ENCODE measurements around the gene NEUROG3.
"Not testable (repeated sequence)": the region's sequence is repeated elsewhere in the genome, so short reads cannot be mapped to it uniquely, and the experiment has no call there.

Gene NEUROG3

DNA sequence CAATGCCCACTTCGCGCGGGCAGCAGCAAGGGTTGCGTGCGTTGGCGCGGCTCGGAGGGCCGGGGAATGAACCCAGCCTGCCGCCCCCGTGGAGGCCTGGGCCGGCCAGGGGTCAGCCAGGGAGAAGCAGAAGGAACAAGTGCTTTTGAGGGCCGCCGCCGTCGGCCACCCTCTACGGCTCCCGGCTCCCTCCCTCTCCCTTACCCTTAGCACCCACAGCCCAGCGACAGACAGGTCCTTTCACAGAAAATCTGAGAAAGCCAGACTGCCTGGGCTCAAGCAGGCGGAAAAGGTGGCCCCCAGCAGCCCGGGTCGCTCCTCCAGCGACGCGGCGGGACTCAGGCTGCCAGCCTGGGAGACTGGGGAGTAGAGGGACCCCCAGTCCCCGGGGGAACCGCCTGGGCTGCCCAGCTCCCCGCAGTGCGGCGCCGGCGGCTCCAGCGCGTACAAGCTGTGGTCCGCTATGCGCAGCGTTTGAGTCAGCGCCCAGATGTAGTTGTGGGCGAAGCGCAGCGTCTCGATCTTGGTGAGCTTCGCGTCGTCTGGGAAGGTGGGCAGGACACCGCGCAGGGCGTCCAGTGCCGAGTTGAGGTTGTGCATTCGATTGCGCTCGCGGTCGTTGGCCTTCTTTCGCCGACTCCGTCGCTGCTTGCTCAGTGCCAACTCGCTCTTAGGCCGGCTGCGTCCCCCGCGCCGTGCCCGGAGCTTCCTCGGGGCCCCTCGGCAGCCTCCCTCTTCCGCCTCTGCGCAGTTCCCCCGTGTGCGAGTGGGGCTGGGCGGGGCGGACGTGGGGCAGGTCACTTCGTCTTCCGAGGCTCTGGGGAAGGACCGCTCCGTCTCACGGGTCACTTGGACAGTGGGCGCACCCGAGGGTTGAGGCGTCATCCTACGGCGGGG, 815 bp downstream of the NEUROG3 start:
- DNase-seq (ENCODE audit: low read depth, low spot score): no peak

DNA sequence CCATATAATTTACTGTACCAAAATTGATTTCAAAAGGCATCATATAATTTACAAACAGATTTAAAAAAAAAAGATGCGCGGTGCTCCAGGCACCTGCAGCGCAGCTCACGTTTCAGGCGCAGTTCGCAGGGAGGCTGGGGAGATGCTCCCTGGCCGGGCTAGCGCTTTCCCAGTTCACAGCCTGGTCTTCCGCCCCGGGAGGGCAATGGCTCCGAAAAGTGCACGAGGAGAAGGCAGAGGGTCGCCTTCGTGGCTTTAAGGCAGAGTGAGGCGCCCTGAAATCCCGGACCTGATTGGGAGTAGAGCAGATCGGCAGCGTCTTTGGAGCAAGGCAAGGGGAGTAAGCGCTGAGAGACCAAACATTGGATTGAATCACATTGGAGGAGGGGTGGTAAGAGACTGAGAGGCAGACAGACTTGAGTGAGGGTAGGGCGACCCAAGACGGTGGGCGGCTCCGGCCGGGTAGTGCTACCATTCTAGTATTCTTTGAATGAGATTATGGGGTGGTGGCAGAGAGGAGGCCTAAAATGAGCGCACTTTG, 1.5 kb downstream of the NEUROG3 start:
- DNase-seq (ENCODE audit: low read depth, low spot score): no peak

DNA sequence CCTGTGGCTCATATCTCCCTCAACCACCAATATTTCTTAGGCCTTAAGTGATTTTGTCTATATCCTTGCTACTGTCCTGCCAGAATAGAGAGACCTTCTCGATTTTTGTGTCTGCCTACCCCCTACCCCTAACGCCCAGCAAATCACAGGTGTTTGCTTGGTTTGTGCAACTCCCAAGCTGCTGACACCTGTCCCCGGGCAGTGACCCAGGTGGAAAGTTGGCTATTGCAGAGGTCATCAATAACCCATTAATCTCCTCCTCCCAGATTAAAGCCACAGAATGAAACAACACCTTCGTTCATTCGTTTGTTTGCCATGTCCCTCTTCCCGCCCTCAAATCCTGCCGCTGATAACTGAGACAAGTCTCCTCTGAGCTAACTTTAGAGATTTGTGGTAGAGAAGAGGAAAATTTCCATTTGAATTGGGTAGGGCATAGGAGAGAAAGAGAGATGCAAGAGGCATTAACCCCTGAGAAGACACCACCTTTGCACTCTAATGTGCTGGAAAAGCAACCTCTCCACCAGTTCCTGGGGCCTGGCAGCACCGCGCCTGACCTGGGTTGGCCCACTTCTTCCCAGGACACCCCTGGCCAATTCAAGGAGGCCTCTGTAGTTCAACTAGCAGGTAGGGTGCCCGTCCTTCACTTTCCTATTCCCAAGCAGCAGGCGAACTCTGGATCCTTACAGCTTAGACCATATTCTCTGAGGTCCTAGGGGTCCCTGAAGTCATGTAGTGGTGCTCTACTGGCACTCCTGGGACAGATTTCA, 3.0 kb downstream of the NEUROG3 start:
- no peak for DNase-seq (ENCODE audit: low read depth, low spot score)

DNA sequence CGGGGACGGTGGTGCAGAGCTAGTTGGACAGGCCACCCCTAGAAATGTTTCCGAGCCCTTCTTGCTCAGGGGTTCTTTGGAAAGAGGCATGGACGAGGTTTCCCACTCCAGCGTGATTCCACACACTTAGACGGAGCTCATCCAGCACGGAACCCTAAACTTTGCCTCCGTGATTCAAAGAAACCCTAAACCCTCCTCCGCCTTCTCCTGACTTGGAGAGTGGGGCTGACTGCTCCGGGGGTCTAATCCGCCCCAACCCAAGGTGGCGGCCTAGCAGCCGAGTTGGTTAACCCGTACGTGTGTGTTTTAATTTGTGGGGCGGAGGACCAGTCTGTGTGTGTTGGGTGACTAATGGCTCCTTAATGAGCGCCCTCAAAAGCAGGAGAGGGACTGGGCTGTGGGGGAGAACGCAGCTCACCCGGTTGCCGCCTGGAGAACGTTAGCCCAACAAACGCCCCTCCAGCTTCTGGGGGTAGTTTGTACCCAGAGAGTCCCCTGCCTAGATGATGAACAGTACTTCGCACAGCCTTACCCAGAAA, 3.8 kb downstream of the NEUROG3 start:
- DNase-seq (ENCODE audit: low read depth, low spot score): no peak

DNA sequence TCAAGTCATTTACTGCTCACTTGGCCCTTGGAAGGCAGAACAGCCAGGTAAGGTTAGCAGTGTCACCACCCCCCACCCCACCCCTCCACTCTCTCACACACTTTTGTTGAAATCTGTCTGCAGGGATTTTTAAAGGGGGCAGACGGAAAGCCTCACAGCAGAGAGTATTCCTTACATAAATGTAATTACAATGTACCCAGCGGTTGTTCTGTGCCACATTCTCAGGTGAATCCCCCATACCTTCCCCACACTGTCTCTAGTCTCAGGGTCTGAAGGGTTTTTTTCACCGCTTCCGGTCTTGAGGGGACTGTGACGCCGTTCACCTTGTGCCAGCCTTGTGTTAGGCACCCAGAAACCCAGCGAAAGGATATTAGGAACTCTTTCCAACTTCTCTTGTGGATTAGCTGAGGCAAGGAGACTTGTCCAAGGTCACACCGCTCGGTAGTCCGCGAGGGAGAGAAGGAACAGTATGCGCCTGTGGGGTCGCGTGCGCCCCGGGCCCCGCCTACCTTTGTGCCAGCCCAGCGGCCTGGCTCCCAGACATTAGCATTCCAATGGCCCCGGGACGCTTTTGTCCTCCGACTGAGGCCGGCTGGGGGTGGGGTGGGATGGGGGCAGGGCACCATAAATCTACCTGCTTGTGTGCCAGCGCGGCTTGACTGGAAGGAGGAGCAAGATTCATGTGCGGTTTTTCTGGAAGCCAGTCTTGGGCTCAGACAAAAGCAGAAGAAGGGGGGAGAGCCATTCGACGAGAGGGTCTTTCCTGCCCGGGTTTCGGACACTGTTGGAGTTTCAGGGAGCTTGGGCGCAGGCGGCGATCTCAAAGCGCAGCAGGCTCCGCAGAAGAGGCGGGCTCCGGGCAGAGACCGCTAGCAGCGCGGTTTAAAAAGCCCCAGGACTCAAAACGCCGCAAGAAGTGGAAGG, 4.5 kb downstream of the NEUROG3 start:
- DNase-seq (ENCODE audit: low read depth, low spot score): no peak

GRCh38 chr10:69567920-69568319, 5.3 kb downstream of the NEUROG3 start:
- peak; percentile 82 for DNase-seq (ENCODE audit: low read depth, low spot score)

DNA sequence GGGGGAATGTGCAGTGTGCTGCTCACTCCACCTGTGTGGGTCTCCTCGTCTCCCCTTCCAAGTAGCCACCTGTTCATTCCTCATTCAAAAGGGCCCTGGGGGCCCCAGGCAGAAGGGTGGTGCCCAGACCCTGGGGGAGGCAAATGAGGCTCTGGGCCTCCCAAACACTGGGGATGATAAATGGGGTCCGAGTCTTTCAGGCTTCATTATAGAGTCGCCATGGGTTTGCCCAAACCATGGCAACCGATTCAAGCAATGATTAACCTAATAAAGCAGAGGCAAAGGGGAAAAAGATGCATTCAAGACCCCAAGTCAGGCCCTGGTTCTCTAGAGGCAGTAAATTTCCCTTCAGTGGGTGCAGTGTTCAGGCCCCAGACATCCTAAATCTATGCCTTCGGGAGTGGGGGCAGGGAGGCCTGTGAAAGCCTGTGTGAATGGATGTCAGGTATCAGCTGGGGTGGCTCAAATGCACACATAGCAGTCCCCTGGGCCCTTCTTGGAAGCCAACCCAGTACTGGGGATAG, 10.4 kb downstream of the NEUROG3 start:
- DNase-seq (ENCODE audit: low read depth, low spot score): no peak

DNA sequence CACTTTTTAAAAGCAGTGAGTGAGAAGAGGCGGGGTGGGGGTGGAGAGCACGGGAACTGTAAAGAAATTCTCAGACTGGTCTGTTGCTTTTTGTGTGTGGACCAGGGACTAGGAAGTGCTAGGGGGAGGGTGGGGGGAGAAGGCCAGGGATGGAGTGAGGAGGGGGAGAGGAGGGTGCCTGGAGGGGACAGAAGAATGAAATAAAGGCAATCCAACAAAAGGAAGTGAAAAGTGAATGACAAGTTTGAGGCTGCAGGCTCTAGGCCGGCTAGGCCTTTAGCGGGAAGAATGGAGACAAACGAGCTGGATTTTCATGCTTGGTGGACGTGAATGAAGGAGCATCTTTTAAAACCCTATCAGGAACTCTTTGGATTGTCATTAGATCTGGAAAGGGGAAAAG, 13.7 kb downstream of the NEUROG3 start:
- DNase-seq (ENCODE audit: low read depth, low spot score): no peak

DNA sequence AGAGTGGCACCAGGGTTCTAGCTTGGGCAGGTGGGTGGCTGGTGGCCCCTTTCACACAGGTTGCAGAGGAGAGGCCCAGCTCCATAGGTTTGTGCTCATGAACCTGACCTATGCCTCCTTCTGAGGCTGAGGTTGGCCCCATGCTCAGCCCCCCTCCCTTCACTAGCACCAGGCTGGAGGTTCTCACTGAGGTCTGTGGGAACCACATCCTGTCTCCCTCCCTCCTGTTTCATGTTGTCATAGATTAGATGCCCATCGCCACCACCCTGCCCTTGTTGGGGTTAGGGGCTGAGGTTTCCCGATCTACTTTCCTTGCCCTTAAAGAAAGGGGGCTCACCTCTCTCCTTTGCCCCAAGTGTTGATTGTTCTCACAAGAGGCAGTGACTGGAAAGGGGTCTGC, 14.7 kb downstream of the NEUROG3 start:
- DNase-seq (ENCODE audit: low read depth, low spot score): no peak

GRCh38 chr10:69554611-69555010, 18.6 kb downstream of the NEUROG3 start:
- DNase-seq (ENCODE audit: low read depth, low spot score): no peak

DNA sequence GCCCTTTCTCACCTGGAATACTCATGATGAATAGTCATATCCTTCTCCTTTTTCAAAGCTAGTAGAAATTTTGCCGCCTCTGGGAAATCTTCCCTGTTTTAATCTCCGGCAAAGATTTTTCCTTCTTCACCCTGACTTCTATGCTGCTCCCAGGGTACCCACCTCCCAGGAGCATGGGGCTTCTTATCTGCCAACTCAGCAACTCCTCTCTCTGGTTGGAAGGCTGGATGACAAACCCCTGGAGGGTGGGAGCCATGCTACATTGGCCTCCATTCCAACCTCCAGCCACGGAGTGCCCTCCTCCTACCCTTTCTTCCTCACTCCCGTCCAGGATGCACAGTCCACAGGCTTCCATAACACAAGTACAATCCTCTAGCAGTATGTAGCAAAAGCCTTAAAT, 19.9 kb downstream of the NEUROG3 start:
- DNase-seq (ENCODE audit: low read depth, low spot score): no peak

DNA sequence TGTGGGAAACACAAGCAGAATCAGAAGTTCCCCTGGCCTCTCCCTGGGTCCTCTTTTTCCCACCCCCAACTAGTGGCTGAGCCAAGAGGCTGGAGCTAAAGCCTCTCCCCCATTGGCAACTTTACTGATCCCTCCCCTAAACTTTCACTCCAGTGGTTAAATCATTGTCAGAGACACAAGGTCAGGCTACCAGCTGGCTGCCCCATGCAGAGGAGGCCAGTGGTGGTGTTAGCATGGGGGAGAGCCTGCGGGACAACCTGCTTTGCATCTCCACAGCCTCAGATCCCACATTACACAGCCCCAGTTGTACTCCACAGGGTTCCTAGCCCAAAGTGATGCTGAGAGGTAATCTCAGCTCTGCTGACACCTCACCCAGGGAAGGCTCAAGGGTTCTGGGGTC, 21.0 kb downstream of the NEUROG3 start:
- DNase-seq (ENCODE audit: low read depth, low spot score): no peak

- no peak for DNase-seq (ENCODE audit: low read depth, low spot score)
Measured at GRCh38 chr10:69549959-69550358, 23.3 kb downstream of the NEUROG3 start.

DNA sequence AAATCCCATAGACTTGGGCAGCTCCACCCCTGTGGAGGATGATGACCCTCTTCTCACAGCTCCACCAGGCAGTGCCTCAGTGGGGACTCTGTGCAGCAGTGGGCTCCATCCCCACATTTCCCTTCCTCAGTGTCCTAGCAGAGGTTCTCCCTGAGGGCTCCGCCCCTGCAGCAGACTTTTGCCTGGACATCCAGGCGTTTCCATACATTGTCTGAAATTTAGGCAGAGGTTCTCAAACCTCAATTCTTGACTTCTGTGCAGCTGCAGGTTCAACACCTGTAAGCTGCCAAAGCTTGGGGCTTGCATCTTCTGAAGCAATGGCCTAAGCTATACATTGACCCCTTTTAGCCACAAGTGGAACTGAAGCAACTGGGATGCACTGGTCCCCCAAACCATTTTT, 31.8 kb downstream of the NEUROG3 start:
- no peak for DNase-seq (ENCODE audit: low read depth, low spot score)

DNA sequence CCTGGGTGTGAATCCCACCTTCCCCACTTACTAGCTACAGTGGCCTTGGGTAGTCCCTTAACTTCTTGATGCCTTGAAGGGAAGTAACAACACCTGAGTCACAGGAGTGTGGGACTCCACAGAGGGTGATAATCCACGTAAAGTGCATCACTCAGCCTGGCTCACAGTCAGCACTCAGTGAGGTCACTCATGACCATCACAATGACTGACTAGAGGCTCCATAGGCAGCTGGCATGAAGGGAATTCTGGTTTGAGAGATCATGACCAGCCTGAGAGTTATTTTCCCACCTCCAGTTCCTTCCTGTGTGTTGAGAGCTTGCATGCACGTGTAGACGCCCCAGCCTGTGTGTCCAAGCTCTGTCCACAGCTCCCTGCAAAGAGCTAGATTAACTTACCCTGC, 34.8 kb downstream of the NEUROG3 start:
- peak; percentile 14 for DNase-seq (ENCODE audit: low read depth, low spot score)

DNA sequence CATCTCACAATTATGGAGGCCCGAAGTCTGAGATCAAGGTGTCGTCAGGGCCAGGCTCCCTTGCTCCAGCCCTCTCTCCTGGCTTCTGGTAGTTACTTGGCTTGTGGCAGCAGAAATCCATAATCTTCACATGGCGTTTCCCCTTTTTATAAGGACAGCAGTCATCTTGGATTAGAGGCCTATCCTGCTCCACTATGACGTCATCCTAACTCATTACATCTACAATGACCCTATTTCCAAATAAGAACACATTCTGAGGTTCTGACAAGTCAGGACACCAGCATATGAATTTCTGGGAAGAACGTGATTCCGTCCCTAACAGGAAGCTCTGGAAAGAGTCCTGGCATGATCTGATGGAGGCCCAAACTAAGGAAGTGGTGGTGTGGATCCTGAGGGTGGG, 35.8 kb downstream of the NEUROG3 start:
- no peak for DNase-seq (ENCODE audit: low read depth, low spot score)

GRCh38 chr10:69536521-69536920, 36.7 kb downstream of the NEUROG3 start:
- not testable (repeated sequence) for DNase-seq (ENCODE audit: low read depth, low spot score)

DNA sequence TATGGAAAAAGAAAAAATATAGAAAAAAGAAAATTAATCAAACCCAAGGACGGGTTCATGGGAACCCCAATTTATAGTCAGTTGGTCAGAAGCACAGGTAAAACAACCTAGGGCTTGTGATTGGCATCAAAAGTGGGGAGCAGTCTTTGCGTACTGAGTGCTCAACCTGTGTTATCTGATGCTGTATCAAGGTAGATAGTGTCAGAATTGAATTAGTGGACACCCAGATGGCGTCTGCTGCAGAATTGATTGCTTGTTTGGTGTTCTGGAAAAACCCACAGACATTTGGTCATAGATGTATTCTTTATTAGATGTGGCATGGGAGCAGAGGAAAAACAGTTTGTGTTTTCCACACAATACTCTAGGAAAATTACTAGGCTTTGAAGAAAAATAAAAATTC, 39.6 kb downstream of the NEUROG3 start:
- no peak for DNase-seq (ENCODE audit: low read depth, low spot score)

DNA sequence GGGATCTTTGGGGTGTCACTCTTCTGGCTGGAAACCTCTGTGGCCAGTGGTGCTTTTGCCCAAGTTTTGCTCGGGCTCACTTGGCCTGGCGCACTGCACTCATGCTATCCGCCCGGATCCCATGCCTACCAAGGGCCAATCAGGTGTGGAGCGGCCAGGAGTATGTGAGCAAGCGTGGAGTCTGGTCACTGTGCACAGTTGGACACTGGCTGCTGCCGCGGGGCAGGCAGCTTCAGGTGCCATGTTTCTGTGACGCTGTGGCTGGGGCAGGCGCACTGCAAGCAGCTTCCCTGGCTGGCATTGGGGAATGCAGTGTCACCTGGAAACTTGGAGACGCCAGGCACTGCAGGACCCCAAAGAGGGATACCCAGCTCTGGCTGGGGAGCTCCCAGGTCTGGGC, 45.3 kb downstream of the NEUROG3 start:
- no peak for DNase-seq (ENCODE audit: low read depth, low spot score)
